Measurements from ENCODE around the gene LIFR. TPM values are rescaled to one million over a fixed set of nuclear protein-coding genes. Genes with fewer than 3 reads are reported as not detected.

The LIFR gene
- total and polyA plus RNA-seq, 12 donors = 9.2 to 118 (median 59.0) TPM

GRCh38 chr5:38557308-38557710 lies 863 bp upstream of the LIFR start:
- peak in 4 of 7 donors; percentile 26 to 73 (median 44) for DNase-seq

GRCh38 chr5:38556088-38556598 lies 303 bp downstream of the LIFR start:
- Histone ChIP-seq H3K27me3 (no peaks in the 10 kb centered on the region), H3K4me1 (replicated peaks in 1 of 2) (peaks cover 7 to 15% of the 10 kb centered on the region in 2 donors), H3K9me3 (replicated peaks in 1 of 3) (no peaks in the 10 kb centered on the region), H3K36me3 (replicated peaks in 1 of 2) (no peaks in the 10 kb centered on the region), H3K27ac (peak overlapping the region in 4 of 5 donors; percentile 73 to 98 (median 86)), H3K4me3 (peak overlapping the region in 3 of 4 donors; percentile 62 to 97 (median 81))
- DNase-seq = peak in 4 of 7 donors; percentile 8 to 38 (median 24)
- WGBS, 4 donors = 0 to 2% (median 1%) methylated on average over 2 to 67 of the region's 68 CpGs
- TF ChIP-seq CTCF (IDR thresholded peaks at IDR 0.05) (no peak), POLR2A (IDR thresholded peaks at IDR 0.05) (peak; percentile 55 to 78)
- intact Hi-C loops (cut with DNase I) = loop anchor here (5.0 to 10.0 kb wide), 2 partner anchors 114 to 249 kb away; no protein-coding TSS in a partner anchor

More at GRCh38 chr5:38557308-38557710, 863 bp upstream of the LIFR start:
- intact Hi-C loops (cut with DNase I) = loop anchor here (5.0 to 10.0 kb wide), 2 partner anchors 115 to 247 kb away; no protein-coding TSS in a partner anchor
- H3K27me3 ChIP-seq = no peaks in the 10 kb centered on the region
- TF ChIP-seq POLR2A (IDR thresholded peaks at IDR 0.05) (no peak), CTCF (IDR thresholded peaks at IDR 0.05) (no peak)
- no peaks in the 10 kb centered on the region for H3K9me3 ChIP-seq (replicated peaks in 1 of 3)
- H3K4me1 ChIP-seq (replicated peaks in 1 of 2) = peaks cover 7 to 13% of the 10 kb centered on the region in 2 donors
- WGBS, 4 donors = 1 to 2% (median 2%) methylated on average over 14 of the region's 14 CpGs
- H3K36me3 ChIP-seq (replicated peaks in 1 of 2) = no peaks in the 10 kb centered on the region
- H3K27ac ChIP-seq = peak overlapping the region; percentile 18 to 98 (median 92)
- peak overlapping the region; percentile 16 to 97 (median 70) for H3K4me3 ChIP-seq

- Histone ChIP-seq H3K4me3 (peak overlapping the region in 2 of 4 donors; percentile 81 to 97), H3K9me3 (replicated peaks in 1 of 3) (no peaks in the 10 kb centered on the region), H3K27ac (peak overlapping the region in 4 of 5 donors; percentile 73 to 98 (median 86)), H3K27me3 (no peaks in the 10 kb centered on the region), H3K4me1 (replicated peaks in 1 of 2) (peaks cover 7 to 15% of the 10 kb centered on the region in 2 donors), H3K36me3 (replicated peaks in 1 of 2) (no peaks in the 10 kb centered on the region)
- no peak for DNase-seq
- intact Hi-C loops (cut with DNase I) = loop anchor here (5.0 to 10.0 kb wide), 2 partner anchors 113 to 249 kb away; no protein-coding TSS in a partner anchor
- 15 to 27% (median 17%) methylated on average over 11 of the region's 11 CpGs for WGBS, 4 donors
- TF ChIP-seq POLR2A (IDR thresholded peaks at IDR 0.05) = no peak
Measured at GRCh38 chr5:38555354-38556087, 925 bp downstream of the LIFR start.

- no peak for DNase-seq
- intact Hi-C loops (cut with DNase I) = loop anchor here (5.0 to 10.0 kb wide), 2 partner anchors 113 to 250 kb away; no protein-coding TSS in a partner anchor
- no peak for TF ChIP-seq POLR2A (IDR thresholded peaks at IDR 0.05)
- TF ChIP-seq CTCF (IDR thresholded peaks at IDR 0.05) = no peak
- WGBS, 4 donors = 42 to 55% (median 49%) methylated on average over 4 of the region's 4 CpGs
- H3K4me3 ChIP-seq = peak overlapping the region in 1 of 4 donors; percentile 97
- H3K27me3 ChIP-seq = no peaks in the 10 kb centered on the region
- H3K9me3 ChIP-seq (replicated peaks in 1 of 3) = no peaks in the 10 kb centered on the region
- peaks cover 7 to 15% of the 10 kb centered on the region in 2 donors for H3K4me1 ChIP-seq (replicated peaks in 1 of 2)
- peak overlapping the region in 2 of 5 donors; percentile 84 to 98 for H3K27ac ChIP-seq
- no peaks in the 10 kb centered on the region for H3K36me3 ChIP-seq (replicated peaks in 1 of 2)
Measured at GRCh38 chr5:38554861-38555260, 1.6 kb downstream of the LIFR start.
